Neural crest cell (in vitro differentiated cells): Measurements from ENCODE around the gene DAB2IP. TPM values are rescaled to one million over a fixed set of nuclear protein-coding genes. Genes with fewer than 3 reads are reported as not detected.

Source experiments
- DNase-seq: peaks from one replicate; pipeline ENCODE4 v3.0.0; 2021; ENCODE audit warnings: low read depth, mixed read lengths, low spot score
- H3K27ac Mint-ChIP-seq: one replicate; pipeline ENCODE4 v1.8.0; 2021; ENCODE audit warnings: mild to moderate bottlenecking, mixed read lengths; ENCODE audit not compliant: unreplicated experiment
- H3K27me3 Mint-ChIP-seq: 2 replicates; pipeline ENCODE4 v1.8.0; 2021; ENCODE audit warnings: low read depth, mild to moderate bottlenecking, mixed read lengths
- H3K36me3 Mint-ChIP-seq: 2 replicates; pipeline ENCODE4 v1.8.0; 2021; ENCODE audit warnings: low read depth, mild to moderate bottlenecking, mixed read lengths
- H3K4me1 Mint-ChIP-seq: 2 replicates; pipeline ENCODE4 v1.8.0; 2021; ENCODE audit warnings: mixed read lengths
- H3K4me3 Mint-ChIP-seq: one replicate; pipeline ENCODE4 v1.8.0; 2021; ENCODE audit warnings: mild to moderate bottlenecking, mixed read lengths
- H3K9me3 Mint-ChIP-seq: 2 replicates; pipeline ENCODE4 v1.8.0; 2021; ENCODE audit warnings: mixed read lengths
- total RNA-seq: library from RNA; stranded (reverse); gene quantifications from 2 replicates; pipeline ENCODE4 v1.2.1, GENCODE V29; 2021
- TF ChIP-seq, protein P1 (sequence below): fragments of 200-600 bp; sonication (generic); conservative IDR thresholded peaks from 2 replicates; pipeline ENCODE4 v1.5.0; 2021; ENCODE audit warnings: antibody characterized with exemption, mild to moderate bottlenecking

Gene DAB2IP
- total RNA-seq, 1 donor from 2014 or later = 48.3 TPM

DNA sequence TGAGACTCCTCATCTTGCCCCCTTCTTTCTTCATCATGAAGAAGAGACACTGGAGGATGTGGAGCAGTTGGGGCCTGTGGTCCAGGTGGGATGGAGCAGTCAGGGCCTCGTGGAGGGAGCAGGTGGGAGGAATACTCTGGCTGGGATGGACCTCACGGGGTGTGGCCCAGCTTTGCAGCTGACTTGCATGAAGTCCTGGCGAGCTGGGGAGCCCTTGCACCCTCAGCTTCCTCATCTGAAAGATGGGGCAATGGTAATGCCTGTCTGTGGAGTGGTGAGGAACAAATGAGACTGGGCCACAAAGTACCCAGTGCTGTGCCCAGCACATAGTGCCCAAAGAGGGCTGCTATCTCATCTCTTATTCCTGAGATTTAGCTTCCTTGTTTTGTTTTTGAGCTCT is 91.5 kb downstream of the DAB2IP start:
- H3K4me3 Mint-ChIP-seq = no peak overlapping the region
- no peaks in the 10 kb centered on the region for H3K9me3 Mint-ChIP-seq
- H3K27me3 Mint-ChIP-seq = no peaks in the 10 kb centered on the region
- TF ChIP-seq, protein P1, sequence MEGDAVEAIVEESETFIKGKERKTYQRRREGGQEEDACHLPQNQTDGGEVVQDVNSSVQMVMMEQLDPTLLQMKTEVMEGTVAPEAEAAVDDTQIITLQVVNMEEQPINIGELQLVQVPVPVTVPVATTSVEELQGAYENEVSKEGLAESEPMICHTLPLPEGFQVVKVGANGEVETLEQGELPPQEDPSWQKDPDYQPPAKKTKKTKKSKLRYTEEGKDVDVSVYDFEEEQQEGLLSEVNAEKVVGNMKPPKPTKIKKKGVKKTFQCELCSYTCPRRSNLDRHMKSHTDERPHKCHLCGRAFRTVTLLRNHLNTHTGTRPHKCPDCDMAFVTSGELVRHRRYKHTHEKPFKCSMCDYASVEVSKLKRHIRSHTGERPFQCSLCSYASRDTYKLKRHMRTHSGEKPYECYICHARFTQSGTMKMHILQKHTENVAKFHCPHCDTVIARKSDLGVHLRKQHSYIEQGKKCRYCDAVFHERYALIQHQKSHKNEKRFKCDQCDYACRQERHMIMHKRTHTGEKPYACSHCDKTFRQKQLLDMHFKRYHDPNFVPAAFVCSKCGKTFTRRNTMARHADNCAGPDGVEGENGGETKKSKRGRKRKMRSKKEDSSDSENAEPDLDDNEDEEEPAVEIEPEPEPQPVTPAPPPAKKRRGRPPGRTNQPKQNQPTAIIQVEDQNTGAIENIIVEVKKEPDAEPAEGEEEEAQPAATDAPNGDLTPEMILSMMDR = no peak
- no peak for DNase-seq
- H3K4me1 Mint-ChIP-seq = peaks cover 54% of the 10 kb centered on the region
- H3K36me3 Mint-ChIP-seq = no peaks in the 10 kb centered on the region
- H3K27ac Mint-ChIP-seq = no peak overlapping the region

DNA sequence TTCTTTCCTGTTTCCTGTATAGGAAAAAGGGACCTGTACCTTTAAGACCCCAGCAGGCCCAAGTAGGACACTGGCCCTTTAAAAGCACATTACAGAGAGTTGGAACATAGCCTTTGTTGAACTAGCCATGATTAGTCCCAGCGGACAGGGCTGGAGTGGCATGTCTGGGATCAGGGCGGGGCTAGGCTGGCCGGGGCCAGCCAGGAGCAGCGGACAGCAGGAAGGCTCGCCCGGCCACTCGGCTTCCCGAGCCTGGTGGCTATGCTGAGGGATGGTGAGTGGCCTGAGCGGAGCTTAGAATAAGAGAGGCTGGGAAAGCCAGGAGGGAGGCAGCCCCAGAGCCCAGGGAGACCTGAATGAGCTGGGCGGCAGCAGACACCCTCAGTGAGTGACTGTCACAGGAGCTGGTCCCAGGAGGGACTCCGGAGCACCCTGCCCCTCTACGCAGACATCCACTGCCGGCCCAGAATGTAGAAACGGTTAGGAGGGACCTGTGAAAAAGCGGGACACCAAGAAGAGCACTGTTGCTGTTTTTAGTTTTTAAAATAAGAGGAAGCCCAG is 92.1 kb downstream of the DAB2IP start:
- TF ChIP-seq, protein P1 = no peak
- peaks cover 59% of the 10 kb centered on the region for H3K4me1 Mint-ChIP-seq
- DNase-seq = peak; percentile 72
- no peaks in the 10 kb centered on the region for H3K36me3 Mint-ChIP-seq
- H3K27ac Mint-ChIP-seq = no peak overlapping the region
- H3K4me3 Mint-ChIP-seq = no peak overlapping the region
- no peaks in the 10 kb centered on the region for H3K9me3 Mint-ChIP-seq
- no peaks in the 10 kb centered on the region for H3K27me3 Mint-ChIP-seq

DNA sequence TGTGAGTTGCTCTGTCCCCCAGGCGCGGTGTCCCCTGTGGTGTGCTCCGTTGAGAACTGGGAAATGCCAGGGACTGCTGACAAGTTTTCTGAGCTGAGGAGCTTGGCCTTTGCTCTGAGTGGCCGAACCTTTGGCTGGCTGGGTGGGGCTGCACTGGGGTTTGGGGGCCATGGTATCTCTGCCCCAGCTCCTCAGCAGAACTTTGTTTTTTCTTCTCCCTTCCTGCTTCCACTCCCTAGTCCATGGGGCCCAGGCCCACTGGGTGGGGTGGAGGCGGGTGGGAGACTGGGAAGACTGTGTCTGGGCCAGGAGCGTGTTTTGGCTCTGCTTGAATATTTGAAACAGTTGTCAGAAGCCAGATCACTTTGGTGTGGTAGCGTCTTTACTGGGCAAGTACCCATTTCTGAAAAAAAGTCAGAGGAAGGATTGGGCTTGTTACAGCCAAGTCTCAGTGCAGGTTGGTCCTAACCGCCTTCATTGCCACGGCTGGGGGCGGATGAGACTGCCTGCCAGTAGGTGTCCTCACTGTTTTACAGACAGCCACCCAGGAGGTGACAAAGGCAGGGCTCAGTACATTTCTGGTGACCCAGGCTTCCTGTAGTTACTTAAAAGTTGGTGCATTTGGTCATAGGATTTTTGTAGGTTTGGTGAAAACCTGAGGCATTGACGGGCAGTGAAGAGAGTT is 92.7 kb downstream of the DAB2IP start:
- no peak overlapping the region for H3K27ac Mint-ChIP-seq
- no peaks in the 10 kb centered on the region for H3K36me3 Mint-ChIP-seq
- TF ChIP-seq, protein P1 = peak; percentile 56
- H3K27me3 Mint-ChIP-seq = no peaks in the 10 kb centered on the region
- no peaks in the 10 kb centered on the region for H3K9me3 Mint-ChIP-seq
- H3K4me3 Mint-ChIP-seq = no peak overlapping the region
- H3K4me1 Mint-ChIP-seq = peaks cover 55% of the 10 kb centered on the region
- DNase-seq = no peak

DNA sequence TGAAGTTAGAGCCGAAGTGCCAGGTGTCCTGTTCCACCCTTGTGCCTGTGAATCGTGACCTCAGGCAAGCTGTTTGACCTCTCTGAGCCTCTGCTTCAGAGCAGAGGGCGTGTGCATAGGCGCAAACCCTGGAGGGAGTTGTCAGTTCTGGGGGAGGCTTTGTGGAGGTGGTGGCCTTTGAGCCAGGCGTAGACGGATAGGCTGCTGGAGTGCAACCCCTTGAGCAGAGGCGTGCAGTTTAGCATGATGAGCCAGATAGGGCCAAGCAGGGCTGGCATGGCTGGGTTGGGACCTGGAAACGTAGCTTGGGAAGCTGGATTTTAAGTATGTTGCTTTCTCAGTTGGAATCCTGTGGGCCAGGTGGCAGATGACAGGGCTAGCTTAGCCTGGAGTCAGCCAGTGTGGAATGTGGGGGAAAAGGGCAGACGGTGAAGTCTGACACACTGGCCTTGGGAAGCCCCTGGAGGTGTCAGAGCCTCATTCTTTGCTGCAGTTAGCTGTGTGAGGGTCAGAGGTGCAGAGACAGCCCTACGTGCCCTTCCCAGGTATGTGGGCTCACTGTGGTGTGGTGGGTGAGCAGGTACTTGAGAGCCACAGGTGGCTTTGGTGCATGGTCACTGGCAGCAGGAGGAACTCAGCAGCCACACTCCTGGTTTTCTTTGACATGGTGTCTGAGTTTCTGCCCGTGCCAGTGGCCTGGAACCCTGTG is 93.4 kb downstream of the DAB2IP start:
- Mint-ChIP-seq H3K36me3 (no peaks in the 10 kb centered on the region), H3K9me3 (no peaks in the 10 kb centered on the region), H3K4me3 (no peak overlapping the region), H3K27ac (no peak overlapping the region), H3K4me1 (peaks cover 55% of the 10 kb centered on the region), H3K27me3 (no peaks in the 10 kb centered on the region)
- TF ChIP-seq, protein P1 = peak; percentile 5
- no peak for DNase-seq

DNA sequence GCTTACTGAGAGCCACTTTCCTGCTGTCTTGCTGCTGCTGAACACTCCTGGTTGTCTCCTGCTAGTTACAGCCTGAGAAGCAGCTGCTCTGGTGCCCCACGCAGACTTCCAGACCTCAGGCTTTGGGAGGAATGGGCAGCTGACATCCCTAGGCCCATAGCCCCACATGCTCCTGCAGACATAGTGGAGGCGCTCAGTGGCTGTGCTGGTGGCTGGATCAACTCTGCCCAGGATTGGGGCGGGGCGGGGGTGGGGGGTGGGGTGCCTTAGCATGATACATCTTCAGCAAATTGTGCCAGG is 93.9 kb downstream of the DAB2IP start:
- DNase-seq = no peak
- H3K36me3 Mint-ChIP-seq = no peaks in the 10 kb centered on the region
- peaks cover 55% of the 10 kb centered on the region for H3K4me1 Mint-ChIP-seq
- H3K4me3 Mint-ChIP-seq = no peak overlapping the region
- TF ChIP-seq, protein P1 = no peak
- no peaks in the 10 kb centered on the region for H3K27me3 Mint-ChIP-seq
- H3K9me3 Mint-ChIP-seq = no peaks in the 10 kb centered on the region
- no peak overlapping the region for H3K27ac Mint-ChIP-seq
